ENCODE results near the gene OSM. TPM values are rescaled to one million over a fixed set of nuclear protein-coding genes. Genes with fewer than 3 reads are reported as not detected.

The OSM gene
- total and polyA plus RNA-seq, 3 experiments from 2014 or later = 16.4 to 20.7 (median 18.9) TPM

- Histone ChIP-seq H3K27ac (ENCODE audit: low read depth, low read length) (no peak overlapping the region), H3K36me3 (ENCODE audit: insufficient read depth, low read length) (peaks cover 30% of the 10 kb centered on the region), H3K4me3 (ENCODE audit: low read length) (no peak overlapping the region), H3K27me3 (ENCODE audit: insufficient read depth, low read length, poor library complexity, severe bottlenecking) (no peaks in the 10 kb centered on the region), H3K4me1 (ENCODE audit: insufficient read depth, low read length) (peaks cover 54% of the 10 kb centered on the region), H3K9me3 (ENCODE audit: low read length) (no peaks in the 10 kb centered on the region)
- peak overlapping the region in 4 of 8 donors; percentile 61 to 95 (median 79) for H3K27ac Mint-ChIP-seq
- H3K36me3 Mint-ChIP-seq = peaks cover 2 to 66% (median 12%) of the 10 kb centered on the region in 3 donors
- no peak for DNase-seq
- peaks cover 0 to 1% of the 10 kb centered on the region in 2 donors for H3K27me3 Mint-ChIP-seq
- no peaks in the 10 kb centered on the region for H3K9me3 Mint-ChIP-seq
- peaks cover 38 to 51% (median 40%) of the 10 kb centered on the region in 3 donors for H3K4me1 Mint-ChIP-seq
- ChIA-PET POLR2A (interaction anchor here (0.6 to 6.2 kb wide), 4 partner anchors 14 to 63 kb away, joined by 3 to 48 read pairs (median 46); partner anchors contain the start of genes CCDC157, SF3A1 and TBC1D10A), CTCF (interaction anchor here (0.7 to 9.0 kb wide), 6 partner anchors 14 to 184 kb away, joined by 3 to 246 read pairs (median 3); partner anchors contain the start of gene RNF215)
- H3K4me3 Mint-ChIP-seq = no peak overlapping the region
Measured at GRCh38 chr22:30292069-30292970, 25.7 kb upstream of the OSM start.

DNA sequence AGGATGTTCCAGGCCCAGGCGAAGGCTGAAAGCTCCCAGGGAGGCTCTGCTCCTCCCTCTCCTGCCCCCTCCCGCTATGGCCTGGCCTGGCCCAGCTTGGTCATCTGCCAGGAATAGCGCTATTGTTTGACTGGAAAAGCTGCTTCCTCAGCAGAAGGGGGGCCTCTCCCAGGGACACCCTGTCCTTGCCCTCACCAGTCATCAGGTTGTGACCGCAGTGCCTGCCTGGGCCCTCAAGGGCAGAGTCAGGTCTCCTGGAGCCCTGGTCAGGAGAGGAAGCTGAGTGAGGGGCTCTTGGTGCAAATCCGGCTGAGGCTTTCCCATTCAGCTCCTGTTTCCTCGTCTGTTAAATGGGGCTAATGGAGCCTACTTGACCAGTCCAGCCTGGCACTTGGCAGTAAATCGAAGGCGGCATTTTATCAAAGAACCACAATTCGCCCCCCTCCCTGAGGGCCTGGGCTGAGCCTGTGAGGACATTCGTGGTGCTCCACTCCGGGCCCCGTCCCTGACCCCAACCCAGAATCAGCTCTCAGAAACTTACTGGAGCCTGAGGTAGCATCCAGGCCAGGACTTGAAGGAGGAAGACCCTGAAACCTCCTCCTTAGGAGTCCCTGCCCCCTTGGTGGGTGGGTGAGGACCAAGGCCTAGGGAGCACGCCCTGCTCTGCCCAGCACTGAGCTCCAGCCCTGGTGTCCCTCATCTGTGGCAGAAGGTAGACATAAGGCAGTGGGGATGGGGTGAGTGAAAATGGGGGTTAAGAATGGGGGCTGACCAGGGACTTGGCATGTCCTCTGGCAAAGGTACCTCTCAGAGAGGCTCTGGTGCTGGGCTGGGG is 24.6 kb upstream of the OSM start:
- no peak for DNase-seq
- peak overlapping the region in 6 of 8 donors; percentile 47 to 96 (median 90) for H3K27ac Mint-ChIP-seq
- POLR2A ChIA-PET = interaction anchor here (0.6 to 6.2 kb wide), 5 partner anchors 11 to 64 kb away, joined by 3 to 48 read pairs (median 45); partner anchors contain the start of genes CCDC157, SF3A1 and TBC1D10A
- CTCF ChIA-PET = interaction anchor here (0.7 to 9.0 kb wide), 11 partner anchors 9 to 195 kb away, joined by 3 to 246 read pairs (median 5); partner anchors contain the start of genes CCDC157, RNF215 and SF3A1
- peaks cover 30 to 47% (median 32%) of the 10 kb centered on the region in 3 donors for H3K4me1 Mint-ChIP-seq
- no peaks in the 10 kb centered on the region for H3K9me3 Mint-ChIP-seq
- H3K27me3 ChIP-seq (ENCODE audit: insufficient read depth, low read length, poor library complexity, severe bottlenecking) = no peaks in the 10 kb centered on the region
- peaks cover 2 to 60% (median 12%) of the 10 kb centered on the region in 3 donors for H3K36me3 Mint-ChIP-seq
- H3K4me3 Mint-ChIP-seq = peak overlapping the region in 3 of 7 donors; percentile 19 to 95 (median 31)
- no peak overlapping the region for H3K4me3 ChIP-seq (ENCODE audit: low read length)
- H3K27ac ChIP-seq (ENCODE audit: low read depth, low read length) = no peak overlapping the region
- H3K36me3 ChIP-seq (ENCODE audit: insufficient read depth, low read length) = peaks cover 25% of the 10 kb centered on the region
- H3K9me3 ChIP-seq (ENCODE audit: low read length) = no peaks in the 10 kb centered on the region
- H3K4me1 ChIP-seq (ENCODE audit: insufficient read depth, low read length) = peaks cover 48% of the 10 kb centered on the region
- H3K27me3 Mint-ChIP-seq = peaks cover 0 to 1% of the 10 kb centered on the region in 2 donors

GRCh38 chr22:30290342-30291057 is 23.8 kb upstream of the OSM start:
- H3K9me3 ChIP-seq (ENCODE audit: low read length) = no peaks in the 10 kb centered on the region
- no peak for DNase-seq
- peak overlapping the region; percentile 70 for H3K4me3 ChIP-seq (ENCODE audit: low read length)
- H3K9me3 Mint-ChIP-seq = no peaks in the 10 kb centered on the region
- no peak overlapping the region for H3K27ac ChIP-seq (ENCODE audit: low read depth, low read length)
- CTCF ChIA-PET = interaction anchor here (0.8 to 9.0 kb wide), 14 partner anchors 10 to 196 kb away, joined by 3 to 246 read pairs (median 22); partner anchors contain the start of genes CCDC157, MTFP1, RNF215 and SEC14L2
- no peaks in the 10 kb centered on the region for H3K27me3 ChIP-seq (ENCODE audit: insufficient read depth, low read length, poor library complexity, severe bottlenecking)
- peaks cover 24% of the 10 kb centered on the region for H3K36me3 ChIP-seq (ENCODE audit: insufficient read depth, low read length)
- peaks cover 0 to 1% of the 10 kb centered on the region in 2 donors for H3K27me3 Mint-ChIP-seq
- peak overlapping the region; percentile 87 to 97 (median 94) for H3K27ac Mint-ChIP-seq
- peak overlapping the region; percentile 87 to 95 (median 90) for H3K4me3 Mint-ChIP-seq
- H3K36me3 Mint-ChIP-seq = peaks cover 2 to 52% (median 12%) of the 10 kb centered on the region in 3 donors
- POLR2A ChIA-PET = interaction anchor here (0.6 to 6.2 kb wide), 8 partner anchors 12 to 97 kb away, joined by 3 to 48 read pairs (median 28); partner anchors contain the start of genes CCDC157, RNF215, SF3A1 and TBC1D10A
- H3K4me1 ChIP-seq (ENCODE audit: insufficient read depth, low read length) = peaks cover 40% of the 10 kb centered on the region
- H3K4me1 Mint-ChIP-seq = peaks cover 23 to 43% (median 26%) of the 10 kb centered on the region in 3 donors

DNA sequence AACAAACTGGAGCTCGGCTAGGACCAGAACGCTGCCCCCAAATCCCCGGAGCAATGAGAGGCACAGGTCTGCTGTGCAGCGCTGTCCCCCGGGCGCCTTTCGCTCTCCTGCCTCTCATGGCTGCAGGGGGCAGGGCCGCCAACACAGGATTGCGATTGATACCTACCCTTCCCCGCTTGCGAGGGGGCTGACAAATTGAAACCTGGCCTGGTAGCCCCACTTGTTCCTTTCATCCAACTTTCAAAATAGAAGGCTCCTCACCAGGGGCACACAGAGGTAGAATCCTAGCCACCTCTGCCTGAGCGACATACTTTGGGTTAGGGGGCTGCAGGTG is 23.3 kb upstream of the OSM start:
- CTCF ChIA-PET = interaction anchor here (1.0 to 9.0 kb wide), 14 partner anchors 10 to 197 kb away, joined by 5 to 246 read pairs (median 26); partner anchors contain the start of genes CCDC157, MTFP1, OSM and RNF215
- H3K4me1 ChIP-seq (ENCODE audit: insufficient read depth, low read length) = peaks cover 35% of the 10 kb centered on the region

DNA sequence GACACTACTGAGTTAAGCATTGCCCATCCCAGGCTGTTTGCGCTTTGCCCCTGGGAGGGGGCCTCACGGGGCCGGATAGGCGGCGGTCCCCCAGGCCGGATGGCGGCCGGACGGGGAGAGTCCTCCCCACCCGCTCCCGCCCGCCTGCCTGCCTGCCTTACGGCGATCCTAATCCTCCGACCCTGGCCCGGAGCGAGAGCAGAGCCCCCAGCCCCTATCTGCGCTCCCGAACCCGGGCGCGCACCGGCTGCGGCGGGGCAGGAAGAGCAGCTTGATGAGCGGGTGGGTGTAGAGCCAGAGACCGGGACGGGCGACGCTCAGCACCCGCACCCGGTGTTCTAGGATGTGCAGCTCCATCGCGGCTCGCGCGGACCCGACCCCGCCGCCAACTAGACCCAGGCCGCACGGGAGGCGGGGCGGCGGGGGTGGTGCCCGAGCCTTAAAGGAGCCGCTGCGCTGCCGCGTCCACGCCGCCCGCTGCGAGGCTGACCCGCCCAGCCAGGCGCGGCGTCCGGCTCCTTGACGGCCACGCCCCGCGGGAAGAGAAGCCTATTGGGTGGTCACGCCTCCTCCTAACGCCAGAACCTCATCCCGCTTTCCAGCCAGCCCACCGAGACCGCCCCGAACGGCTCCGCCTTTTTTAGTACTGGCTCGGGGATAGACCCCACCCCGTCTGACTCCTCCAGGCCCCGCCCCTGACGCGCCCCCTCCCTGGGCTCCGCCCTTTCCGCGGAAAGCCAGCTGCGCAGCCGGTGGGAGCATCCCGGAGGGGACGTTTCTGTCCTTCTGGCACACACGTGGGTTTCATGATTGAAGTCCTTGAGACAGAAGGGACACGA is 22.7 kb upstream of the OSM start, which contains the start of gene CASTOR1:
Gene CASTOR1, minus strand, starts transcription at position 365 of the 839 bp plus-strand sequence. Its CDS starts 8 bp downstream, at position 357.
- DNase-seq = peak; percentile 83 to 91 (median 89)
- peak within 1 kb of the TSS; percentile 51 for H3K27ac ChIP-seq (ENCODE audit: low read depth, low read length)
- H3K9me3 ChIP-seq (ENCODE audit: low read length) = no peaks in the 10 kb centered on the region
- Mint-ChIP-seq H3K4me1 (peaks cover 23 to 43% (median 26%) of the 10 kb centered on the region in 3 donors), H3K36me3 (peaks cover 2 to 50% (median 12%) of the 10 kb centered on the region in 3 donors), H3K4me3 (peak within 1 kb of the TSS; percentile 87 to 95 (median 90)), H3K27me3 (peaks cover 0 to 1% of the 10 kb centered on the region in 2 donors), H3K27ac (peak within 1 kb of the TSS; percentile 89 to 97 (median 94)), H3K9me3 (no peaks in the 10 kb centered on the region)
- ChIA-PET CTCF (interaction anchor here (1.0 to 9.0 kb wide), 26 partner anchors 10 to 197 kb away, joined by 3 to 246 read pairs (median 12); partner anchors contain the start of genes CCDC157, MTFP1, OSM and RNF215), POLR2A (interaction anchor here (1.0 to 6.2 kb wide), 10 partner anchors 13 to 135 kb away, joined by 3 to 48 read pairs (median 15); partner anchors contain the start of genes CCDC157, RNF215, SF3A1 and TBC1D10A)
- no peaks in the 10 kb centered on the region for H3K27me3 ChIP-seq (ENCODE audit: insufficient read depth, low read length, poor library complexity, severe bottlenecking)
- peaks cover 33% of the 10 kb centered on the region for H3K4me1 ChIP-seq (ENCODE audit: insufficient read depth, low read length)
- H3K4me3 ChIP-seq (ENCODE audit: low read length) = peak within 1 kb of the TSS; percentile 70
- peaks cover 18% of the 10 kb centered on the region for H3K36me3 ChIP-seq (ENCODE audit: insufficient read depth, low read length)

More for the DNA sequence above, 23.3 kb upstream of the OSM start:
- Mint-ChIP-seq H3K36me3 (peaks cover 2 to 51% (median 12%) of the 10 kb centered on the region in 3 donors), H3K27ac (peak overlapping the region; percentile 87 to 97 (median 94)), H3K4me1 (peaks cover 23 to 43% (median 26%) of the 10 kb centered on the region in 3 donors), H3K27me3 (peaks cover 0 to 1% of the 10 kb centered on the region in 2 donors), H3K9me3 (no peaks in the 10 kb centered on the region), H3K4me3 (peak overlapping the region; percentile 87 to 95 (median 90))
- H3K27ac ChIP-seq (ENCODE audit: low read depth, low read length) = peak overlapping the region; percentile 51
- H3K9me3 ChIP-seq (ENCODE audit: low read length) = no peaks in the 10 kb centered on the region
- H3K27me3 ChIP-seq (ENCODE audit: insufficient read depth, low read length, poor library complexity, severe bottlenecking) = no peaks in the 10 kb centered on the region
- POLR2A ChIA-PET = interaction anchor here (2.0 to 6.2 kb wide), 7 partner anchors 12 to 98 kb away, joined by 7 to 48 read pairs (median 35); partner anchors contain the start of genes CCDC157, RNF215, SF3A1 and TBC1D10A
- H3K4me3 ChIP-seq (ENCODE audit: low read length) = peak overlapping the region; percentile 70
- DNase-seq = no peak
- peaks cover 18% of the 10 kb centered on the region for H3K36me3 ChIP-seq (ENCODE audit: insufficient read depth, low read length)

Data from CD8-positive, alpha-beta memory T cell (primary cell).